H9 (cell line): ENCODE results near the gene AFDN. TPM values are rescaled to one million over a fixed set of nuclear protein-coding genes. Genes with fewer than 3 reads are reported as not detected.

Experiments
- DNase-seq: peaks from one replicate; pipeline ENCODE4 v3.0.0-alpha.2; 2017
- H2AFZ ChIP-seq: one replicate; pipeline ENCODE4 v1.6.1; 2013; ENCODE audit warnings: mild to moderate bottlenecking, low read length, control low read depth, moderate library complexity
- H2AK5ac ChIP-seq: 2 replicates; pipeline ENCODE4 v1.6.1; 2013; ENCODE audit warnings: low read length, control low read depth, mixed read lengths; ENCODE audit not compliant: insufficient read length
- H2BK120ac ChIP-seq: one replicate; pipeline ENCODE4 v1.6.1; 2013; ENCODE audit warnings: low read depth, mild to moderate bottlenecking, low read length, control low read depth, inconsistent platforms; ENCODE audit not compliant: poor library complexity, severe bottlenecking
- H2BK12ac ChIP-seq: 2 replicates; pipeline ENCODE4 v1.6.1; 2013; ENCODE audit warnings: low read length, control low read depth, mixed read lengths, low read depth; ENCODE audit not compliant: insufficient read length
- H2BK15ac ChIP-seq: 2 replicates; pipeline ENCODE4 v1.6.1; 2013; ENCODE audit warnings: low read depth, low read length, control low read depth
- H2BK20ac ChIP-seq: one replicate; pipeline ENCODE4 v1.6.1; 2013; ENCODE audit warnings: low read depth, mild to moderate bottlenecking, low read length, control low read depth, inconsistent platforms; ENCODE audit not compliant: poor library complexity, severe bottlenecking
- H2BK5ac ChIP-seq: 2 replicates; pipeline ENCODE4 v1.6.1; 2013; ENCODE audit warnings: low read length, control low read depth, mixed read lengths; ENCODE audit not compliant: insufficient read length
- H3K14ac ChIP-seq: 2 replicates; pipeline ENCODE4 v1.6.1; 2013; ENCODE audit warnings: low read length, control low read depth; ENCODE audit not compliant: insufficient read depth
- H3K18ac ChIP-seq: 2 replicates; pipeline ENCODE4 v1.6.1; 2013; ENCODE audit warnings: low read depth, mild to moderate bottlenecking, mixed read lengths, low read length, control low read depth; ENCODE audit not compliant: insufficient read length
- H3K23ac ChIP-seq: 2 replicates; pipeline ENCODE4 v1.6.1; 2013; ENCODE audit warnings: low read length, control low read depth, mixed read lengths, low read depth; ENCODE audit not compliant: insufficient read length
- H3K23me2 ChIP-seq: 2 replicates; pipeline ENCODE4 v1.6.1; 2013; ENCODE audit warnings: low read depth, mild to moderate bottlenecking, mixed read lengths, low read length, control low read depth; ENCODE audit not compliant: insufficient read length, poor library complexity, severe bottlenecking
- H3K27ac ChIP-seq: 2 replicates; pipeline ENCODE4 v1.5.1; 2013; ENCODE audit warnings: low read length, control low read depth, mixed read lengths, low read depth; ENCODE audit not compliant: insufficient read length
- H3K27me3 ChIP-seq: 2 replicates; pipeline ENCODE4 v1.6.1; 2013; ENCODE audit warnings: low read length, control low read depth, inconsistent platforms; ENCODE audit not compliant: insufficient read depth
- H3K4ac ChIP-seq: 2 replicates; pipeline ENCODE4 v1.6.1; 2013; ENCODE audit warnings: low read depth, mild to moderate bottlenecking, control low read depth, inconsistent platforms, low read length, moderate library complexity
- H3K4me1 ChIP-seq: 2 replicates; pipeline ENCODE4 v1.6.1; 2013; ENCODE audit warnings: low read length, control low read depth, inconsistent platforms; ENCODE audit not compliant: insufficient read depth
- H3K4me2 ChIP-seq: 2 replicates; pipeline ENCODE4 v1.6.1; 2013; ENCODE audit warnings: low read length, control low read depth, mixed read lengths; ENCODE audit not compliant: insufficient read length, insufficient read depth
- H3K56ac ChIP-seq: 2 replicates; pipeline ENCODE4 v1.6.1; 2013; ENCODE audit warnings: low read depth, mild to moderate bottlenecking, mixed read lengths, low read length, control low read depth; ENCODE audit not compliant: insufficient read length
- H3K79me1 ChIP-seq: 2 replicates; pipeline ENCODE4 v1.6.1; 2013; ENCODE audit warnings: low read depth, mild to moderate bottlenecking, moderate library complexity, low read length, control low read depth, inconsistent platforms; ENCODE audit not compliant: insufficient read depth, poor library complexity, severe bottlenecking
- H3K79me2 ChIP-seq: 2 replicates; pipeline ENCODE4 v1.6.1; 2013; ENCODE audit warnings: low read length, control low read depth, inconsistent platforms; ENCODE audit not compliant: insufficient read depth
- H3K9ac ChIP-seq: 2 replicates; pipeline ENCODE4 v1.6.1; 2013; ENCODE audit warnings: low read length, control low read depth, mixed read lengths; ENCODE audit not compliant: insufficient read length; ENCODE audit errors: extremely low read depth
- H3K9me3 ChIP-seq: one replicate; pipeline ENCODE4 v1.6.1; 2013; ENCODE audit warnings: low read depth, low read length, inconsistent platforms; ENCODE audit not compliant: control insufficient read depth
- H3T11ph ChIP-seq: one replicate; pipeline ENCODE4 v1.6.1; 2013; ENCODE audit warnings: mild to moderate bottlenecking, low read length, control low read depth, inconsistent platforms
- H4K20me1 ChIP-seq: one replicate; pipeline ENCODE4 v1.6.1; 2013; ENCODE audit not compliant: control insufficient read depth, insufficient read length, insufficient read depth
- H4K5ac ChIP-seq: 2 replicates; pipeline ENCODE4 v1.6.1; 2013; ENCODE audit warnings: low read depth, mild to moderate bottlenecking, mixed read lengths, low read length, control low read depth; ENCODE audit not compliant: insufficient read length
- H4K8ac ChIP-seq: replicated peaks from 2 replicates; pipeline ENCODE4 v1.6.1; 2013; ENCODE audit warnings: low read length, control low read depth, mixed read lengths, low read depth; ENCODE audit not compliant: insufficient read length
- H4K91ac ChIP-seq: 2 replicates; pipeline ENCODE4 v1.6.1; 2013; ENCODE audit warnings: low read depth, mild to moderate bottlenecking, moderate library complexity, mixed read lengths, low read length, control low read depth; ENCODE audit not compliant: insufficient read length
- H3K27ac Mint-ChIP-seq, 3 experiments: 2 replicates in 2 of 3; 3 replicates in 1 of 3; pipeline ENCODE4 v1.8.0; 2020 to 2021; ENCODE audit warnings: mixed read lengths in 3 of 3, mild to moderate bottlenecking in 1 of 3, moderate library complexity in 1 of 3
- H3K27me3 Mint-ChIP-seq: 2 replicates; pipeline ENCODE4 v1.8.0; 2021; ENCODE audit warnings: low read depth, mild to moderate bottlenecking, moderate library complexity, mixed read lengths
- H3K36me3 Mint-ChIP-seq, 3 experiments: 2 replicates in 2 of 3; 3 replicates in 1 of 3; pipeline ENCODE4 v1.8.0; 2020 to 2021; ENCODE audit warnings: low read depth in 3 of 3, mixed read lengths in 3 of 3; ENCODE audit not compliant: insufficient read depth in 1 of 3
- H3K4me1 Mint-ChIP-seq, 2 experiments: 2 replicates each; pipeline ENCODE4 v1.8.0; 2020; ENCODE audit warnings: mixed read lengths in 2 of 2
- H3K4me3 Mint-ChIP-seq, 2 experiments: 2 replicates in 1 of 2; 3 replicates in 1 of 2; pipeline ENCODE4 v1.8.0; 2020 to 2021; ENCODE audit warnings: mild to moderate bottlenecking in 2 of 2, mixed read lengths in 2 of 2, moderate library complexity in 1 of 2
- H3K9me3 Mint-ChIP-seq, 2 experiments: 2 replicates in 1 of 2; 3 replicates in 1 of 2; pipeline ENCODE4 v1.8.0; 2020; ENCODE audit warnings: mild to moderate bottlenecking in 2 of 2, mixed read lengths in 2 of 2, moderate library complexity in 1 of 2
- CTCF ChIP-seq: fragments of 200-600 bp; sonication (generic); conservative IDR thresholded peaks from 3 replicates; pipeline ENCODE4 v1.8.0; 2021; ENCODE audit warnings: antibody characterized with exemption, mild to moderate bottlenecking
- WGBS: extraction: QIAGEN DNeasy Blood & Tissue Kit; methylation state at CpG from one replicate; pipeline ENCODE4 v1.1.7; 2013; ENCODE audit warnings: missing lambda C conversion rate, low lambda C conversion rate, mixed read lengths; ENCODE audit not compliant: insufficient read length; ENCODE audit errors: extremely low coverage; 5-methylcytosine and 5-hydroxymethylcytosine counted together
- total RNA-seq: library from RNA; stranded (reverse); gene quantifications from 2 replicates; pipeline ENCODE4 v1.2.1, GENCODE V29; 2021

The AFDN gene
- total RNA-seq, 1 experiment from 2014 or later: 157 TPM

- Histone ChIP-seq H3K27ac (no peak overlapping the region), H3T11ph (no peak overlapping the region), H3K4me2 (no peak overlapping the region), H2BK12ac (no peak overlapping the region), H3K18ac (no peak overlapping the region), H3K79me2 (peaks cover 15% of the 10 kb centered on the region; the same call in 1 of the 2 replicates), H2BK5ac (no peak overlapping the region), H3K4ac (no peak overlapping the region), H4K8ac (no peak overlapping the region), H4K91ac (no peak overlapping the region), H4K20me1 (no peaks in the 10 kb centered on the region), H3K9me3 (no peaks in the 10 kb centered on the region), H2BK15ac (no peak overlapping the region), H2BK120ac (no peak overlapping the region), H3K14ac (no peak overlapping the region; the same call in 1 of the 2 replicates), H3K23ac (no peak overlapping the region), H3K56ac (no peak overlapping the region), H2BK20ac (no peak overlapping the region), H4K5ac (no peak overlapping the region), H2AFZ (no peak overlapping the region), H3K27me3 (no peaks in the 10 kb centered on the region), H2AK5ac (no peak overlapping the region), H3K4me1 (no peaks in the 10 kb centered on the region; the same call in 1 of the 2 replicates), H3K79me1 (no peaks in the 10 kb centered on the region), H3K9ac (no peak overlapping the region), H3K23me2 (no peaks in the 10 kb centered on the region)
- Mint-ChIP-seq H3K9me3 (no peaks in the 10 kb centered on the region), H3K27me3 (no peaks in the 10 kb centered on the region), H3K4me1 (peaks cover 27% of the 10 kb centered on the region in 2 experiments), H3K36me3 (peaks cover 9 to 49% (median 46%) of the 10 kb centered on the region in 3 experiments; a peak in 6 of 7 replicates), H3K27ac (peak overlapping the region; percentile 69 to 75 (median 73)), H3K4me3 (no peak overlapping the region)
- no CpG with 5 or more reads among the region's 8 CpGs for WGBS
- no peak for DNase-seq
- TF ChIP-seq CTCF: no peak
Measured at GRCh38 chr6:167866642-167867041, 39.9 kb downstream of the AFDN start.
